PC-3 (cell line): ENCODE measurements around the gene POLD1. TPM values are rescaled to one million over a fixed set of nuclear protein-coding genes. Genes with fewer than 3 reads are reported as not detected.

ENCODE experiments used
- ATAC-seq: fragments of 200-7000 bp; cut with Tn5 transposase; 2 replicates; pipeline ENCODE4 v1.9.1; 2020; ENCODE audit warnings: mild to moderate bottlenecking, moderate library complexity
- BruUV-seq: library from RNA; stranded (reverse); fragments of 400-500 nt; replicated peaks from 2 replicates; lab custom pipeline; 2021; lab: Mats Ljungman, UMichigan
- CTCF ChIA-PET: fragments of 300-600 bp; sonication (Branson Sonifier 250); formaldehyde crosslinking; loops from one replicate; lab custom pipeline; 2022; ENCODE audit warnings: antibody characterized with exemption; lab: Charles Lee
- POLR2A ChIA-PET: fragments of 300-600 bp; sonication (Branson Sonifier 250); formaldehyde crosslinking; loops from one replicate; lab custom pipeline; 2022; ENCODE audit warnings: antibody characterized with exemption; ENCODE audit not compliant: unreplicated experiment; lab: Charles Lee
- DNase-seq: peaks from one replicate; pipeline ENCODE4 v3.0.0-alpha.2; 2015
- H2AFZ ChIP-seq: fragments of 300-600 bp; sonication (generic); 2 replicates; pipeline ENCODE4 v1.6.0; 2016; ENCODE audit warnings: antibody characterized with exemption, low read length
- H3F3A ChIP-seq: fragments of 300-600 bp; sonication (generic); one replicate; pipeline ENCODE4 v1.6.0; 2017; ENCODE audit warnings: antibody characterized with exemption, low read length, control low read depth, mild to moderate bottlenecking; ENCODE audit not compliant: unreplicated experiment
- H3K27ac ChIP-seq: fragments of 300-600 bp; sonication (generic); 2 replicates; pipeline ENCODE4 v1.5.1; 2016; ENCODE audit warnings: mild to moderate bottlenecking, low read length
- H3K27me3 ChIP-seq: fragments of 300-600 bp; sonication (generic); 2 replicates; pipeline ENCODE4 v1.6.1; 2016; ENCODE audit warnings: low read length, mixed read lengths
- H3K36me3 ChIP-seq: fragments of 300-600 bp; sonication (generic); 2 replicates; pipeline ENCODE4 v1.6.1; 2016; ENCODE audit warnings: low read depth, mixed run types, low read length, mixed read lengths
- H3K4me1 ChIP-seq: fragments of 300-600 bp; sonication (generic); 2 replicates; pipeline ENCODE4 v1.5.1; 2016; ENCODE audit warnings: low read length; ENCODE audit not compliant: insufficient read depth
- H3K4me2 ChIP-seq: fragments of 300-600 bp; sonication (generic); 2 replicates; pipeline ENCODE4 v1.6.0; 2016; ENCODE audit warnings: low read length
- H3K4me3 ChIP-seq: fragments of 300-600 bp; sonication (generic); 2 replicates; pipeline ENCODE4 v1.5.1; 2016; ENCODE audit warnings: mild to moderate bottlenecking, low read length, mixed read lengths
- H3K79me2 ChIP-seq: fragments of 300-600 bp; sonication (generic); 2 replicates; pipeline ENCODE4 v1.6.1; 2017; ENCODE audit warnings: low read length, mixed read lengths
- H3K9ac ChIP-seq: fragments of 300-600 bp; sonication (generic); 2 replicates; pipeline ENCODE4 v1.6.0; 2016; ENCODE audit warnings: mild to moderate bottlenecking, low read length
- H3K9me2 ChIP-seq: fragments of 300-600 bp; sonication (generic); replicated peaks from 2 replicates; pipeline ENCODE4 v1.6.1; 2016; ENCODE audit warnings: mixed run types, low read length, mixed read lengths
- H3K9me3 ChIP-seq: fragments of 300-600 bp; sonication (generic); 2 replicates; pipeline ENCODE4 v1.6.1; 2016; ENCODE audit warnings: low read length, mixed read lengths
- H4K20me1 ChIP-seq: fragments of 300-600 bp; sonication (generic); 2 replicates; pipeline ENCODE4 v1.6.1; 2016; ENCODE audit warnings: low read length, mixed read lengths
- CTCF ChIP-seq: fragments of 300-600 bp; sonication (generic); conservative IDR thresholded peaks from 2 replicates; pipeline ENCODE4 v1.5.1; 2017; ENCODE audit warnings: antibody characterized with exemption, low read depth, mild to moderate bottlenecking, low read length
- EZH2 ChIP-seq: fragments of 300-600 bp; sonication (generic); IDR thresholded peaks from one replicate; pipeline ENCODE4 v1.6.1; 2017; ENCODE audit warnings: antibody characterized with exemption, mild to moderate bottlenecking, low read length; ENCODE audit not compliant: unreplicated experiment
- EZH2phosphoT487 ChIP-seq: fragments of 300-600 bp; sonication (generic); IDR thresholded peaks from 2 replicates; pipeline ENCODE4 v1.6.1; 2018; ENCODE audit warnings: mild to moderate bottlenecking, antibody characterized with exemption, low read length, borderline replicate concordance
- intact Hi-C: fragments of 100-400 bp; cut with micrococcal nuclease; formaldehyde crosslinking; loops from 2 replicates; pipeline ENCODE4 v1.9.0; 2023
- total RNA-seq: library from RNA; depleted of rRNA; stranded (reverse); fragments of >200 nt; gene quantifications from 2 replicates; pipeline ENCODE4 v1.2.3, GENCODE V29; 2014

The POLD1 gene
- total RNA-seq, 1 experiment from 2014 or later = 165 TPM

GRCh38 chr19:50394017-50394416 lies 9.9 kb downstream of the POLD1 start:
- ChIA-PET POLR2A (no interaction called here), CTCF (no interaction called here)
- H3K4me2 ChIP-seq = no peak overlapping the region
- intact Hi-C loops = no loop called here
- no peak overlapping the region for H2AFZ ChIP-seq
- H3K27ac ChIP-seq = no peak overlapping the region
- H3K4me1 ChIP-seq = no peaks in the 10 kb centered on the region
- TF ChIP-seq EZH2 (no peak), CTCF (no peak), EZH2phosphoT487 (no peak)
- no peaks in the 10 kb centered on the region for H3F3A ChIP-seq
- H3K36me3 ChIP-seq = peaks cover 16% of the 10 kb centered on the region; the same call in 1 of the 2 replicates
- ATAC-seq (no peak), DNase-seq (no peak)
- H3K9ac ChIP-seq = no peak overlapping the region
- H4K20me1 ChIP-seq = no peaks in the 10 kb centered on the region
- H3K9me3 ChIP-seq = no peaks in the 10 kb centered on the region
- H3K4me3 ChIP-seq = no peak overlapping the region
- H3K9me2 ChIP-seq = no peaks in the 10 kb centered on the region
- BruUV-seq = no TSS peak
- peaks cover 34% of the 10 kb centered on the region for H3K79me2 ChIP-seq
- H3K27me3 ChIP-seq = no peaks in the 10 kb centered on the region

GRCh38 chr19:50398675-50399367 lies 14.7 kb downstream of the POLD1 start:
- no peak for ATAC-seq
- Histone ChIP-seq H4K20me1 (no peaks in the 10 kb centered on the region), H3K9ac (no peak overlapping the region), H3K4me3 (no peak overlapping the region), H3K4me1 (no peaks in the 10 kb centered on the region), H3K9me2 (no peaks in the 10 kb centered on the region), H3F3A (no peaks in the 10 kb centered on the region), H3K9me3 (no peaks in the 10 kb centered on the region), H3K27me3 (no peaks in the 10 kb centered on the region), H3K36me3 (peaks cover 16% of the 10 kb centered on the region; the same call in 1 of the 2 replicates), H3K79me2 (peaks cover 6% of the 10 kb centered on the region), H3K4me2 (no peak overlapping the region), H2AFZ (no peak overlapping the region), H3K27ac (no peak overlapping the region)
- POLR2A ChIA-PET = no interaction called here
- intact Hi-C loops = no loop called here
- TF ChIP-seq EZH2 (no peak), EZH2phosphoT487 (no peak), CTCF (no peak)
- BruUV-seq = no TSS peak
- DNase-seq = no peak
- CTCF ChIA-PET = no interaction called here

- no peak for DNase-seq
- Histone ChIP-seq H2AFZ (no peak overlapping the region), H3K4me3 (no peak overlapping the region), H3K9me2 (no peaks in the 10 kb centered on the region), H3K4me2 (no peak overlapping the region), H4K20me1 (no peaks in the 10 kb centered on the region), H3K27me3 (no peaks in the 10 kb centered on the region), H3K9me3 (no peaks in the 10 kb centered on the region), H3K9ac (no peak overlapping the region), H3F3A (no peaks in the 10 kb centered on the region), H3K36me3 (peaks cover 15% of the 10 kb centered on the region), H3K27ac (no peak overlapping the region), H3K4me1 (no peaks in the 10 kb centered on the region), H3K79me2 (0 out of 2 replicates have a peak, but pooled peaks cover 3% of the 10 kb centered on the region)
- ATAC-seq = no peak
- CTCF ChIA-PET = no interaction called here
- POLR2A ChIA-PET = no interaction called here
- intact Hi-C loops = no loop called here
- no TSS peak for BruUV-seq
- TF ChIP-seq CTCF (no peak), EZH2phosphoT487 (no peak), EZH2 (no peak)
Measured at GRCh38 chr19:50399368-50399745, 15.2 kb downstream of the POLD1 start.
